Hematopoietic multipotent progenitor cell treated with erythropoietin and hydrocortisone succinate and interleukin-3 and kit ligand, for 8 days (in vitro differentiated cells): Measurements from ENCODE around the gene TWNK.

Experiments
- DNase-seq: peaks from one replicate; pipeline ENCODE4 v3.0.0-alpha.2; 2015

TWNK gene

GRCh38 chr10:100997360-100998182 is 10.2 kb downstream of the TWNK start:
- DNase-seq, result peak; percentile 77

GRCh38 chr10:100998183-100998990 is 11.0 kb downstream of the TWNK start:
- DNase-seq, result peak; percentile 86

- DNase-seq, result peak; percentile 68
Observed at GRCh38 chr10:100998991-100999741, 11.8 kb downstream of the TWNK start.

- no peak for DNase-seq
Observed at GRCh38 chr10:100999742-101000126, 12.4 kb downstream of the TWNK start, which contains the start of gene LZTS2. Gene LZTS2, plus strand, starts transcription at chr10:100999808. Its CDS starts 2,731 bp downstream, at chr10:101002539.

GRCh38 chr10:101000127-101000914 is 13.0 kb downstream of the TWNK start:
- DNase-seq, result peak; percentile 45

GRCh38 chr10:101000915-101001658 is 13.7 kb downstream of the TWNK start:
- peak; percentile 36 for DNase-seq

GRCh38 chr10:101001659-101002035 is 14.3 kb downstream of the TWNK start:
- no peak for DNase-seq

GRCh38 chr10:101002456-101002855 is 15.1 kb downstream of the TWNK start:
- no peak for DNase-seq

- no peak for DNase-seq
Observed at GRCh38 chr10:101003639-101004206, 16.4 kb downstream of the TWNK start.

- DNase-seq, result no peak
Observed at GRCh38 chr10:101005361-101005760, 18.0 kb downstream of the TWNK start.

- no peak for DNase-seq
Observed at GRCh38 chr10:101005869-101006567, 18.7 kb downstream of the TWNK start.

GRCh38 chr10:101006593-101007098 is 19.3 kb downstream of the TWNK start:
- DNase-seq, result no peak

GRCh38 chr10:101007099-101007711 is 19.9 kb downstream of the TWNK start:
- no peak for DNase-seq

GRCh38 chr10:101007915-101008822 is 20.8 kb downstream of the TWNK start:
- no peak for DNase-seq

GRCh38 chr10:101008823-101009423 is 21.6 kb downstream of the TWNK start:
- no peak for DNase-seq

- no peak for DNase-seq
Observed at GRCh38 chr10:101010329-101010728, 23.0 kb downstream of the TWNK start.

GRCh38 chr10:101011517-101012423 is 24.4 kb downstream of the TWNK start:
- DNase-seq, result peak; percentile 46
